OCI-LY7 (cell line): Measurements from ENCODE around the gene EPHA6.

Experiments used
- EZH2phosphoT487 ChIP-seq: fragments of 200-600 bp; sonication (generic); IDR thresholded peaks from 2 replicates; pipeline ENCODE4 v1.6.1; 2018; ENCODE audit warnings: low read depth, borderline replicate concordance, mild to moderate bottlenecking, mixed run types, antibody characterized with exemption, low read length, moderate library complexity, mixed read lengths
- TF ChIP-seq, protein P1 (sequence below): fragments of 200-600 bp; sonication (generic); conservative IDR thresholded peaks from 2 replicates; pipeline ENCODE4 v1.5.1; 2014; ENCODE audit warnings: mild to moderate bottlenecking, antibody characterized with exemption, low read length, moderate library complexity, mixed read lengths

DNA sequence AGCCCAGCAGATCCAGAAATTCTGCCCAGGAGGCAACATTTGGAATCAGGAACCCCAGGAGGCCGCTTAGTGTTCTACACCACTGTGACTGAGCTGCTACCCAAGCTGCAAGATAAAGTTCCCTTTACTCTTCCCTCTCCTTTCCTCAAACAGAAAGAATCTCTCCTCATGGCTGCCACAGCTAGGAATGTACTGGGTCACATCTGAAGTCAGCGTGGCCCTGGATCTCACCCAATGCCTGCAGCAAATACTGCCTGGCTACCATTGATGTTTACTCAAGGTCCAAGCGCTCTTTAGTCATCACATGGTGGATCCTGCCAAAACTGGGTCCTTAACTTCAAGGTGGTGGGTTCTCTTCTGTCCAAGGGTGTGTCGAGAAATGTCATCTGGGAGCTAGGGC lies 382.7 kb downstream of the EPHA6 start:
- TF ChIP-seq, protein P1, sequence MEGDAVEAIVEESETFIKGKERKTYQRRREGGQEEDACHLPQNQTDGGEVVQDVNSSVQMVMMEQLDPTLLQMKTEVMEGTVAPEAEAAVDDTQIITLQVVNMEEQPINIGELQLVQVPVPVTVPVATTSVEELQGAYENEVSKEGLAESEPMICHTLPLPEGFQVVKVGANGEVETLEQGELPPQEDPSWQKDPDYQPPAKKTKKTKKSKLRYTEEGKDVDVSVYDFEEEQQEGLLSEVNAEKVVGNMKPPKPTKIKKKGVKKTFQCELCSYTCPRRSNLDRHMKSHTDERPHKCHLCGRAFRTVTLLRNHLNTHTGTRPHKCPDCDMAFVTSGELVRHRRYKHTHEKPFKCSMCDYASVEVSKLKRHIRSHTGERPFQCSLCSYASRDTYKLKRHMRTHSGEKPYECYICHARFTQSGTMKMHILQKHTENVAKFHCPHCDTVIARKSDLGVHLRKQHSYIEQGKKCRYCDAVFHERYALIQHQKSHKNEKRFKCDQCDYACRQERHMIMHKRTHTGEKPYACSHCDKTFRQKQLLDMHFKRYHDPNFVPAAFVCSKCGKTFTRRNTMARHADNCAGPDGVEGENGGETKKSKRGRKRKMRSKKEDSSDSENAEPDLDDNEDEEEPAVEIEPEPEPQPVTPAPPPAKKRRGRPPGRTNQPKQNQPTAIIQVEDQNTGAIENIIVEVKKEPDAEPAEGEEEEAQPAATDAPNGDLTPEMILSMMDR: no peak
- TF ChIP-seq EZH2phosphoT487: no peak
